ENCODE results near the gene ZNF536. TPM values are rescaled to one million over a fixed set of nuclear protein-coding genes. Genes with fewer than 3 reads are reported as not detected.

The ZNF536 gene
- polyA plus RNA-seq, 1 donor (not counting 4 experiments of a cell fraction or from before 2014, with no cell fraction given), result not detected

GRCh38 chr19:30449078-30449590 is 77.0 kb downstream of the ZNF536 start:
- H3K36me3 ChIP-seq (ENCODE audit: control insufficient read depth in 2 of 2, extremely low read depth in 1 of 2, insufficient read depth in 2 of 2, low read length in 2 of 2), result no peaks in the 10 kb centered on the region
- DNase-seq (ENCODE audit: low read depth, low spot score), result no peak
- no peaks in the 10 kb centered on the region for H4K20me1 ChIP-seq (ENCODE audit: control insufficient read depth, extremely low read depth, insufficient read depth, low read length)
- no peak overlapping the region for H3K4me3 ChIP-seq (ENCODE audit: control insufficient read depth in 2 of 3, extremely low read depth in 1 of 3, insufficient read depth in 2 of 3, low read depth in 1 of 3, low read length in 3 of 3)
- H3K9me1 ChIP-seq (ENCODE audit: control insufficient read depth, extremely low read depth, insufficient read depth, low read length), result no peaks in the 10 kb centered on the region
- H3K4me2 ChIP-seq (ENCODE audit: control insufficient read depth, extremely low read depth, insufficient read depth, low read depth, low read length), result no peak overlapping the region
- peaks cover 3% of the 10 kb centered on the region for H3K9me3 ChIP-seq (ENCODE audit: control insufficient read depth, low read depth, low read length)
- H3K4me1 ChIP-seq (ENCODE audit: control insufficient read depth, extremely low read depth, insufficient read depth, low read length), result no peaks in the 10 kb centered on the region
- no peak for FAIRE-seq
- H3K79me2 ChIP-seq (ENCODE audit: control insufficient read depth, insufficient read depth, low read length), result no peaks in the 10 kb centered on the region
- no peaks in the 10 kb centered on the region for H3K27me3 ChIP-seq (ENCODE audit: control insufficient read depth, extremely low read depth, insufficient read depth, low read length)
- dilution Hi-C loops (cut with MboI; ENCODE audit: extremely low pct_ligation_motif_present, low sequenced_read_pairs), result no loop called here
- no peak overlapping the region for H2AFZ ChIP-seq (ENCODE audit: control insufficient read depth, low read length)
- H3K9ac ChIP-seq (ENCODE audit: control insufficient read depth, extremely low read depth, insufficient read depth, low read length), result no peak overlapping the region
- TF ChIP-seq EZH2 (IDR thresholded peaks at IDR 0.05; ENCODE audit: low read length), result no peak
- no peak for TF ChIP-seq CTCF (optimal IDR thresholded peaks at IDR 0.05 in 1 of 3, IDR thresholded peaks at IDR 0.05 in 1 of 3, conservative IDR thresholded peaks at IDR 0.05 in 1 of 3; ENCODE audit: extremely low read depth in 1 of 3, insufficient read depth in 2 of 3, low read length in 3 of 3)
- no peak overlapping the region for H3K27ac ChIP-seq (ENCODE audit: control insufficient read depth, insufficient read depth, low read length)

GRCh38 chr19:30449673-30450072 is 77.5 kb downstream of the ZNF536 start:
- dilution Hi-C loops (cut with MboI; ENCODE audit: extremely low pct_ligation_motif_present, low sequenced_read_pairs), result no loop called here
- no peaks in the 10 kb centered on the region for H3K9me3 ChIP-seq (ENCODE audit: control insufficient read depth, low read depth, low read length)
- H3K4me3 ChIP-seq (ENCODE audit: control insufficient read depth in 2 of 3, extremely low read depth in 1 of 3, insufficient read depth in 2 of 3, low read depth in 1 of 3, low read length in 3 of 3), result no peak overlapping the region
- no peak for DNase-seq (ENCODE audit: low read depth, low spot score)
- no peak overlapping the region for H2AFZ ChIP-seq (ENCODE audit: control insufficient read depth, low read length)
- TF ChIP-seq EZH2 (IDR thresholded peaks at IDR 0.05; ENCODE audit: low read length), result no peak
- TF ChIP-seq CTCF (optimal IDR thresholded peaks at IDR 0.05 in 1 of 3, IDR thresholded peaks at IDR 0.05 in 1 of 3, conservative IDR thresholded peaks at IDR 0.05 in 1 of 3; ENCODE audit: extremely low read depth in 1 of 3, insufficient read depth in 2 of 3, low read length in 3 of 3), result no peak
- H3K4me1 ChIP-seq (ENCODE audit: control insufficient read depth, extremely low read depth, insufficient read depth, low read length), result no peaks in the 10 kb centered on the region
- no peaks in the 10 kb centered on the region for H3K36me3 ChIP-seq (ENCODE audit: control insufficient read depth in 2 of 2, extremely low read depth in 1 of 2, insufficient read depth in 2 of 2, low read length in 2 of 2)
- H3K9ac ChIP-seq (ENCODE audit: control insufficient read depth, extremely low read depth, insufficient read depth, low read length), result no peak overlapping the region
- no peaks in the 10 kb centered on the region for H3K79me2 ChIP-seq (ENCODE audit: control insufficient read depth, insufficient read depth, low read length)
- FAIRE-seq, result no peak
- H3K4me2 ChIP-seq (ENCODE audit: control insufficient read depth, extremely low read depth, insufficient read depth, low read depth, low read length), result no peak overlapping the region
- H3K27ac ChIP-seq (ENCODE audit: control insufficient read depth, insufficient read depth, low read length), result no peak overlapping the region
- H3K9me1 ChIP-seq (ENCODE audit: control insufficient read depth, extremely low read depth, insufficient read depth, low read length), result no peaks in the 10 kb centered on the region
- H4K20me1 ChIP-seq (ENCODE audit: control insufficient read depth, extremely low read depth, insufficient read depth, low read length), result no peaks in the 10 kb centered on the region
- H3K27me3 ChIP-seq (ENCODE audit: control insufficient read depth, extremely low read depth, insufficient read depth, low read length), result no peaks in the 10 kb centered on the region

All from keratinocyte (primary cell).